Hematopoietic multipotent progenitor cell (in vitro differentiated cells): ENCODE results near the gene HEXA. TPM values are rescaled to one million over a fixed set of nuclear protein-coding genes. Genes with fewer than 3 reads are reported as not detected.
"Not testable (repeated sequence)": the region's sequence is repeated elsewhere in the genome, so short reads cannot be mapped to it uniquely, and the experiment has no call there.

Experiments
- DNase-seq, 3 donors: peaks; one replicate each; pipeline ENCODE4 v3.0.0-alpha.2; 2011 to 2015; ENCODE audit warnings: low read depth in 2 of 3, low spot score in 2 of 3
- total RNA-seq: library from RNA; depleted of rRNA; stranded (reverse); fragments of >200 nt; gene quantifications from one replicate; pipeline ENCODE4 v1.2.3, GENCODE V29; 2012

Gene HEXA
- total RNA-seq, 1 donor: 81.9 TPM

DNA sequence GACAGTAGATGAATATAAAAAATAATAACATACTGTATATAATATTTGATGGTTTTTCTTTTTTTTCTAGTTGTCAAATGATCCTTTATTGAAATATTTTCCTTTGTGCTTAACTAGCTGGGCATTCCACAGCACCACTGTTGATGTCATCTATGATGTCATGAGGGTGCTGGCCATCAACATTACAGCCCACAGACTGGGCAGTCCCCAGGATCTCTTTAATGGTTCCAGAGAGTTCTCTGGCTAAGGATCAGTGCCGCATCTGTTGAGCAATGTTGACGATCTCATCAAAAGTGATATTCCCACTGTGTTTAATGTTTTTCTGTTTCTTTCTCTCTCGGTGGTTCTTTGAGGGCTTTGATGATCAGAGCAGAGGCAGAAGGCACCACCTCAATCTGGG is 3.3 kb upstream of the HEXA start:
- not testable (repeated sequence) for DNase-seq

DNA sequence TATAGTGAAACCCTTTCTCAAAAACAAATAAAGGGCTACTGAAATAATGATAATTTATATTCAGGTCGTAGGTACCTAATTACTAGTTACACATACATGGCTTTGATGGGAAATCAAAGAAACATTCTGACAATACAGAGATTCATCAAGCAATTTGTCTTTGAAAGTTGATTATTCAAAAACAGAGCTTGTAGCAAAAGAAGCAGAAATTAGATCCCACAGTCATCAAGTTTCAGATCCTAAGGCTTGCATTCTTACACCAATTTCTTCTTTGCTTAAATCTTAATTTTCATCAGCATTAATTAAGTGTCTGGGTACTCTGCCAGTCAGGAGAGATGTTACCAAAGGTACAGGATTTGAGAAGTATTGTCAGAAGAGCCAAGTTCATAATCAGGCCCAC is 1.5 kb upstream of the HEXA start:
- DNase-seq: no peak

DNA sequence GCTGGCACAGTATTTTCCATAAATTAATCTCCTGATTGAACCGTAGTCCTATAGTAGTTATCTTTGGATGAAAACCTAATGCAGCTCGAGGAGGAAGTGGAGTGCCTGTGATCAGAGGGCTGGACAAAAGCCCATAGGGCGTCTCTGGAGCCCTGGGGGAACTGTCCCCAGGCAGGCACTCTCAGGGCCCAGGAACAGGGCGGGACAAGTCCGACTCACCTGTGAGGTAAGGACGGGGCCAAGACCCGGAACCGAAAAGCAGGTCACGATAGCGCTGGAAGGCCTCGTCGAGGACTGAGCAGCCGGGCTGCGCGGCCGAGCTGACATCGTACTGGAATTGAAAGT is 341 bp downstream of the HEXA start:
- DNase-seq: no peak

DNA sequence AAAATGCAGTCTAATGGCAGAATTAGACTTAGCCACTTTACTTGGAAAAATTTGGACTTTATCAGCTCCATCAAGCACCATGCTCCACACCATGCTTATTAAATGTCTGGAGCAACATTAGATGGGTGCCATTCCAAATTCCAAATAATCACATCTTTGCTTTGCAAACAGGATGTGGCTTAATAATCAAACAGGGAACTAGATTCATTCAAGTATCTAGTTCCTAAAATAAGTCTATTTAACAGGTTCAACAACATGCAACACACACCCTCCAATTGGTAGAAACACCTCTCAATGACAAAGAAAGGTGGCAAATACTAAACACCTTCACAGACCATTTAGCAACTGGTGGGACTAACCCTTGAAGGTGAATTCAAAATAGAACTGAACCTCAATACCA is 3.5 kb downstream of the HEXA start:
- no peak for DNase-seq

- peak in 1 of 3 donors; percentile 4 for DNase-seq
Measured at GRCh38 chr15:72369964-72370363, 5.8 kb downstream of the HEXA start.

- peak in 1 of 3 donors; percentile 3 for DNase-seq
Measured at GRCh38 chr15:72368899-72369298, 6.9 kb downstream of the HEXA start.

GRCh38 chr15:72368325-72368724 is 7.5 kb downstream of the HEXA start:
- peak in 1 of 3 donors; percentile 6 for DNase-seq

DNA sequence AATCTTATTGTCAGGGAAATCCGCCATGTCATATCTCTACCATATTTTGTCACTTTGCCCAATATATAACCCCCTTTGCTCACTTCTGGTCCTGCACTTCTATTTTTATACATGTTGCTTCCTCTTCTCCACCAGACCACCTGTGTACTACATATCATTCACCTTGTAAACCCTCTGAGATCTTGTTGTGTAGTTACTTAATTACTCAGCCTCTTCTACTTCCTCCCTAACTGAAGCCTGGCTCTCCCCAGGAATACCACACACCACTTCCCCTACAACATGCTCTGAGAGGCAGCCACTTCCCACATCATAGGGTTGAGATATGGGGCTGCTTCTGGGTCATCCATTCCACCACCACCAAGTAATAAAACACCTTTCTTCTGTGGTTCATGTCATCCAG is 10.0 kb downstream of the HEXA start:
- DNase-seq: peak in 2 of 3 donors; percentile 57 to 81

DNA sequence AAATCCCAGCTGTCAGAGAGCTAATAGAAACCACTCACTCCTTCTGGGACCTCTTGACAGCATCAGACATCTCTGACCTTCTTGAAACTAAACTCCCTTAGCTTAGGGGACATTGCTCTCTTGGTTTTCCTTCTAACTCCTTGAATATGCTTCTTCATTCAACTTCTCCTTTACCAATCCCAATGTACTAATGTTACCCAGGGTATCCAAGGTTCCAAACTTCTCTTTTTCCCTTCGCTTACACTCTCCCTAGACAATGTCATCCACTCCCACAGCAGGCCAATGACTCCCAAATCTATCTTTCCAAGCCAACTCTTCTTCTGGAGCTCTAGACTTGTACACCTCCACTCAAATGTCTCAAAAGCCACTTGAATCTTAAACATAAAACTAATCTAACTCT is 14.6 kb downstream of the HEXA start:
- DNase-seq: no peak

- no peak for DNase-seq
Measured at GRCh38 chr15:72358650-72359171, 17.1 kb downstream of the HEXA start.

- no peak for DNase-seq
Measured at GRCh38 chr15:72358121-72358520, 17.7 kb downstream of the HEXA start.

- no peak for DNase-seq
Measured at GRCh38 chr15:72354496-72354895, 21.3 kb downstream of the HEXA start.

GRCh38 chr15:72353266-72353665 is 22.5 kb downstream of the HEXA start:
- DNase-seq: no peak

DNA sequence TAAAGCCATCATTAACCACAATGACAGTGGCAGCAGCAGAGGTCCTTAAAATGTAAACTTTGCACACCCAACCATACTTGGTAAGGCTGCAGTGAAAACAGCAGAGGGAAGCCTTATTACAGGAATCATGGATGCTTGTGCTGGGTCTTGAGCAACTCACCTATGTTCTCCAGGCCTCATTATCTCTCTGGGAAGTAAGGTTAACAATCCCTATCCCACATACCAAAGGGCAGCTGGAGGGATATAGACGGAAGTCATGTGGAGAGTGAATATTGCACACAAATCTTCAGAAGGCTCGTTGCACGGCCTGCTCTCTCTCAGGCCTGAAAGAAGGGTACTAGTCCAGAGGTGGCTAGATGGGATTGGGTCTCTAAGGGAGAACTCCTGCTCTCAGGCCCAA is 30.0 kb downstream of the HEXA start:
- no peak for DNase-seq

GRCh38 chr15:72345280-72345679 is 30.5 kb downstream of the HEXA start:
- DNase-seq: no peak

GRCh38 chr15:72344602-72345001 is 31.2 kb downstream of the HEXA start:
- no peak for DNase-seq

DNA sequence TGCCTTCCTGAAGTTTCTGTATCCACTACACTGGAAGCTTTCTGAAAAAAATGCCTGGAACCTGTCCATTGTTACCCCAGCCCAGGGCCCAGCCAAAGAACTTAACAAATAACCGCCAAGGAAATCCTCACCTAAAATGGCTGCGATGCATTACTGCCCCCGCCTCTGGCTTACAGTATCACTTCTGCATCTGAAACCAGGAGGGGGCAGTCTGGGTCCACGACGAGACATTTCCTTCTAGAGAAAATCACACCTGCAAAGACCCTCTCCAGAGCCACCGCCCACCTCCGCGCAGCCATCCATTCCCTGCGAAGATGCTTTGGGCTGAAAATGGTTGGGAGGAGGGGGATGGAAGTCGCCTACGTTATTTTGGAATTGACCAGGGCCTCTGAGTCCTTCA is 33.4 kb downstream of the HEXA start:
- peak in 2 of 3 donors; percentile 52 to 72 for DNase-seq

DNA sequence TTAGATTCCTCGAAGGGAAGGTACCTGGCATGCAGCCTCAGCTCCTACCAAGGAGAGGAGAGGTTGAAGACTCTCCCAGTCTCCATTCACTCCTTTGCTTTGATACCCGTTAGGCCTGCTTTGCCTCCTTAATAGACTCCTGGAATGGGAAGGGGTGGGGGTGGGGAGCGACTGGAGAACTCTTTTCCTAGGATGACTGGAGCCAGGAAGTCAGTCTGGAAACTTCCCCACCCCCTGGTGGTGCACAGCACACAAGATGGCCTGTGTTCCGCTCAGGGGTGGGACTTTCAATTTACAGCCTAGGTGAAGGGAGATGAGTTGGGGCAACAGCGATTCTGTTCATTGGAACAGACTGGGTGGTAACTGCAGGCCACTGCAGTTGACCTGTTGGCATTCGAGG is 34.5 kb downstream of the HEXA start:
- DNase-seq: no peak

- no peak for DNase-seq
Measured at GRCh38 chr15:72340366-72340765, 35.4 kb downstream of the HEXA start.

DNA sequence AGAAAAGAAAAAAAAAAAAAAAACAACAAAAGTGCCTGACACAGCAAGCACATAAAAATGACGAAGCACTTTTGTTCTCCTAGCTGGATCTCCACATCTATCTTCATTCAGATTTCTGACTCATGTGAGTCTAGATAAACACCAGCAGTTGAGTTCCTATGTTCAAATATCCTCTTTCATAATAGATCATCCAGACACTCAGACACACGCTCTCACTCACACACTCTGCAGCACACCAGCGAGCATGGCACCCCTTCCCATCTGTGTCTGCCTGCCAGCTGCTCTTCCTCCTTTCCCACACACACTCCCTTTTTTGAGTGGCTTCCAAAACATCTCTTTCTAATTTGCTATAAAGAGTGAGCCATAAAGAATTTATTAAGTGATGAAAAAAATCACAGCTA is 36.0 kb downstream of the HEXA start:
- no peak for DNase-seq

- no peak for DNase-seq
Measured at GRCh38 chr15:72338617-72339321, 37.0 kb downstream of the HEXA start.

- no peak for DNase-seq
Measured at GRCh38 chr15:72338148-72338547, 37.7 kb downstream of the HEXA start.

DNA sequence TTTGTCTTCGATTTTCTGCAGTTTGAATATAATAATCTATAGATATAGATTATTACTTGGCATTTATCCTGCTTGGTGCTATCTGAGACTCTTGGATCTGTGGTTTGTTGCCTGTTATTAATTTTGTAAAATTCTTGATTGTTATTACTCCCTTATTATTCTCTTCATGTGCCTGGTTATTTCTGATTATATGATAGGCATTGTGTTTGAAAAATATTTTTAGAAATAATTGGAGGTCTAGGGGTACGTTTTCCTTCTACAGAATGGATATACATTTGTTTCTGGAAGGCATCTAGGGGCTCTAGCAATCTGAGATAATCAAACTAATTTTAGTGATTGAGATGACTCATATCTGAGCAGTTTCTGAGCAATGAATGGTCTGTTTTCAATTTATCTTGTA is 41.0 kb downstream of the HEXA start:
- no peak for DNase-seq
